GM12891 (cell line): Measurements from ENCODE around the gene GOLPH3L.

ENCODE experiments used
- POLR2A ChIP-seq: IDR thresholded peaks from 2 replicates; pipeline ENCODE4 v1.6.1; 2011; ENCODE audit warnings: low read depth, low read length, control low read depth
- POLR2AphosphoS5 ChIP-seq: IDR thresholded peaks from 2 replicates; pipeline ENCODE4 v1.6.1; 2011; ENCODE audit warnings: low read depth, low read length, control low read depth
- POU2F2 ChIP-seq: IDR thresholded peaks from 2 replicates; pipeline ENCODE4 v1.6.1; 2011; ENCODE audit warnings: low read depth, mild to moderate bottlenecking, control low read depth, low read length, moderate library complexity
- SPI1 ChIP-seq: IDR thresholded peaks from 2 replicates; pipeline ENCODE4 v1.6.1; 2011; ENCODE audit warnings: low read depth, low read length, control low read depth
- TAF1 ChIP-seq: IDR thresholded peaks from 2 replicates; pipeline ENCODE4 v1.6.1; 2011; ENCODE audit warnings: low read depth, low read length, control low read depth

DNA sequence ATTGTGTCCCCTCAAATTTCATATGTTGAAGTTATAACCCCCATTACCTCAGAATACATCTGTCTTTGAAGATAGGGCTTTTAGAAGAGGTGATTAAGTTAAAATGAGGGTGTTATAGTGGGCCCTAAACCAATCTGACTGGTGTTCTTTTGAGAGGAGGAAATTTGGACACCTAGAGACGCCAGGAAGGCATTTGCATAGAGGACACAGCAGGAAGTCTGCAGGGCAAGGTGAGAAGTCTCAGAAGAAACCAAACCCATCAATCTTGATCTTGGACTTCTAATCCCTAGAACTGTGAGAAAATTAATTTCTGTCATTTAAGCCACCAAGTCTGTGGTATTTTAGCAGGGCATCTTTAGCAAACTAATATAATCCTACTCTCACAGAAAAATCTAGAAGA, 13.0 kb downstream of the GOLPH3L start:
- TF ChIP-seq POLR2A (no peak), POLR2AphosphoS5 (no peak), TAF1 (no peak), POU2F2 (0 out of 2 replicates have a peak, but pooled peaks have one; percentile 36), SPI1 (no peak)
